Gastrocnemius medialis (tissue), 4 donors: Measurements from ENCODE around the gene RCOR1.

Experiments used
- POLR2A ChIP-seq, 2 donors: fragments of 450-650 bp; IDR thresholded peaks; one replicate each; pipeline ENCODE4 v1.6.1; 2017; ENCODE audit warnings: antibody characterized with exemption in 2 of 2, mild to moderate bottlenecking in 2 of 2, moderate library complexity in 2 of 2
- TF ChIP-seq, protein P1 (sequence below), 5 experiments: fragments of 450-650 bp in 3 of 5; fragments of 200-600 bp in 2 of 5; sonication (generic) in 2 of 5; IDR thresholded peaks in 4 of 5; conservative IDR thresholded peaks in 1 of 5; 1 replicate in 4 of 5; 2 replicates in 1 of 5; pipeline ENCODE4 v1.5.1; 2016 to 2019; ENCODE audit warnings: antibody characterized with exemption in 5 of 5, mild to moderate bottlenecking in 3 of 5, moderate library complexity in 3 of 5

DNA sequence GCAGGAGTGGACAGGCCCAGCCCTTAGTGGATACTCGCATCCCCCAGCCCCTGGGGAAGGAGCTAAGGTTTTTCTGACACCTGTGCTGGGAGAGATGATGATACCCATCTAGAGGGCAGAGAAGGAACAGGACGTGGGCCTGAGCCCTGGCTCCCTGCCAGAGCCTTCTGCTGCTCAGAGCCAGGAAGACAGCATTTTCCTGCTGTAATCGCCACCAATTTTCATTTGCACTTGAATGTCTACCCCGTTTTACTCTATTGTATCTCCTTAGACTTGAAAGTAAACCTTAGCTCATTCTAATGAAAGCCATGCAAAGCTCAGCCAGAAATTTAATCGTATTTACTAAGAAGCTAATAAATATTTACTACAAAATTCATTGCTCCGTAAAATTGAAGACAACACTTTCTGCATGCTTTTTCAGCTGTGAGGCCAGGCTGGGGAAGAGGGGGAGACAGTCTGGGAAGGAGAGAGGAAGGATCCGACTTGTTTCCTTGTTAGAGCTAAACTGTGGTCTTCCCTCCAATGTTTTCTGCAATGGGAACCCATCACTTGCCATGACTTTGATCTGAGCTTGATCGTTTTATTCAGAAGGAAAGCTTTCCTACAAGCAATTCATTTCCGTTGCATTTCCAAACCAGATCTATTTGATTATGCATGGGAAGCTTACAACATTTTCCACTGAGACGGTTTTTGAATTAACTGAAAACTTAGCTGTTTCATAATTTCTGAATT, 167.2 kb downstream of the RCOR1 start:
- TF ChIP-seq POLR2A (IDR thresholded peaks at IDR 0.05): no peak
- TF ChIP-seq, protein P1, sequence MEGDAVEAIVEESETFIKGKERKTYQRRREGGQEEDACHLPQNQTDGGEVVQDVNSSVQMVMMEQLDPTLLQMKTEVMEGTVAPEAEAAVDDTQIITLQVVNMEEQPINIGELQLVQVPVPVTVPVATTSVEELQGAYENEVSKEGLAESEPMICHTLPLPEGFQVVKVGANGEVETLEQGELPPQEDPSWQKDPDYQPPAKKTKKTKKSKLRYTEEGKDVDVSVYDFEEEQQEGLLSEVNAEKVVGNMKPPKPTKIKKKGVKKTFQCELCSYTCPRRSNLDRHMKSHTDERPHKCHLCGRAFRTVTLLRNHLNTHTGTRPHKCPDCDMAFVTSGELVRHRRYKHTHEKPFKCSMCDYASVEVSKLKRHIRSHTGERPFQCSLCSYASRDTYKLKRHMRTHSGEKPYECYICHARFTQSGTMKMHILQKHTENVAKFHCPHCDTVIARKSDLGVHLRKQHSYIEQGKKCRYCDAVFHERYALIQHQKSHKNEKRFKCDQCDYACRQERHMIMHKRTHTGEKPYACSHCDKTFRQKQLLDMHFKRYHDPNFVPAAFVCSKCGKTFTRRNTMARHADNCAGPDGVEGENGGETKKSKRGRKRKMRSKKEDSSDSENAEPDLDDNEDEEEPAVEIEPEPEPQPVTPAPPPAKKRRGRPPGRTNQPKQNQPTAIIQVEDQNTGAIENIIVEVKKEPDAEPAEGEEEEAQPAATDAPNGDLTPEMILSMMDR (IDR thresholded peaks at IDR 0.05 in 4 of 5, conservative IDR thresholded peaks at IDR 0.05 in 1 of 5): no peak
